Brain microvascular endothelial cell (primary cell): ENCODE measurements around the gene TMEM165.

ENCODE experiments used
- DNase-seq: peaks from one replicate; pipeline ENCODE4 v3.0.0-alpha.2; 2020
- H3K27ac ChIP-seq: fragments of 250-450 bp; sonication (Bioruptor Pico); 2 replicates; pipeline ENCODE4 v1.5.1; 2020; ENCODE audit warnings: mild to moderate bottlenecking, moderate library complexity
- H3K27me3 ChIP-seq: fragments of 250-450 bp; sonication (Bioruptor Pico); replicated peaks from 2 replicates; pipeline ENCODE4 v1.5.1; 2020; ENCODE audit warnings: mild to moderate bottlenecking
- H3K36me3 ChIP-seq: fragments of 250-450 bp; sonication (Bioruptor Pico); replicated peaks from 2 replicates; pipeline ENCODE4 v1.5.1; 2020; ENCODE audit warnings: mild to moderate bottlenecking
- H3K4me3 ChIP-seq: 2 replicates; pipeline ENCODE4 v1.5.1; 2011; ENCODE audit warnings: low read depth, mild to moderate bottlenecking, control low read depth, low read length, moderate library complexity
- in situ Hi-C: cut with HindIII; loops from 2 replicates; pipeline ENCODE4 v1.10.0; 2017; ENCODE audit warnings: low sequenced_read_pairs, low pct_ligation_motif_present
- TF ChIP-seq, protein P1 (sequence below): IDR thresholded peaks from 2 replicates; pipeline ENCODE4 v1.5.1; 2011; ENCODE audit warnings: low read depth, mild to moderate bottlenecking, moderate library complexity, low read length, control low read depth, inconsistent platforms; ENCODE audit errors: missing control alignments

Gene TMEM165

DNA sequence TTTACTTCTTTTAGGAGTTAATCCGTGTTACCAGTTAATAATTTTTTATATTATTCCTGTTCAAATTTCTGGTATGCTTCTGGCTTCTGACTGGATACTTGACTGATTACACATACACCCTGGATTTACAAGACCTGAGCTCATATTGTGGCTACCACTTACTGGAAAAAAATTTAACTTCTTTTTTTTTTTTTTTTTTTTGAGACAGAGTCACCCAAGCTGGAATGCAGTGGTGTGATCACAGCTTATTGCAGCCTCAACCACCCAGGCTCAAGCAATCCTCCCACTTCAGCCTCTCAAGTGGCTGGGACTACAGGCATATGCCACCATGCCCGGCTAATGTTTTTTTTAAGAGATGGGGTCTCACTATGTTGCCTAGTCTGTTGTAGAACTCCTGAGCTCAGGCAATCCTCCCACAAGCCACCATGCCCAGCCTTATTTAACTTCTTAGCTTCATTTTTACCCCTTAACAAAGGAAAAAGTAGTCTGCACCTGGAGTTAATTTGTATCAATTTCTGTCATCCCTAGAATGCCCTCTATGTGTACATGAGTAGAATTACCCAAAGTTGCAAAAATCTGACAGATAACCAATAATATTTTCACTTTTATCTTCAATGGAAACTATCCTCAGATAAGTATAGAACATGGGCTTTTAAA, 50.3 kb downstream of the TMEM165 start:
- Histone ChIP-seq H3K27ac (peak overlapping the region; percentile 56), H3K36me3 (peaks cover 16% of the 10 kb centered on the region), H3K4me3 (no peak overlapping the region), H3K27me3 (no peaks in the 10 kb centered on the region)
- in situ Hi-C loops, result no loop called here
- TF ChIP-seq, protein P1, sequence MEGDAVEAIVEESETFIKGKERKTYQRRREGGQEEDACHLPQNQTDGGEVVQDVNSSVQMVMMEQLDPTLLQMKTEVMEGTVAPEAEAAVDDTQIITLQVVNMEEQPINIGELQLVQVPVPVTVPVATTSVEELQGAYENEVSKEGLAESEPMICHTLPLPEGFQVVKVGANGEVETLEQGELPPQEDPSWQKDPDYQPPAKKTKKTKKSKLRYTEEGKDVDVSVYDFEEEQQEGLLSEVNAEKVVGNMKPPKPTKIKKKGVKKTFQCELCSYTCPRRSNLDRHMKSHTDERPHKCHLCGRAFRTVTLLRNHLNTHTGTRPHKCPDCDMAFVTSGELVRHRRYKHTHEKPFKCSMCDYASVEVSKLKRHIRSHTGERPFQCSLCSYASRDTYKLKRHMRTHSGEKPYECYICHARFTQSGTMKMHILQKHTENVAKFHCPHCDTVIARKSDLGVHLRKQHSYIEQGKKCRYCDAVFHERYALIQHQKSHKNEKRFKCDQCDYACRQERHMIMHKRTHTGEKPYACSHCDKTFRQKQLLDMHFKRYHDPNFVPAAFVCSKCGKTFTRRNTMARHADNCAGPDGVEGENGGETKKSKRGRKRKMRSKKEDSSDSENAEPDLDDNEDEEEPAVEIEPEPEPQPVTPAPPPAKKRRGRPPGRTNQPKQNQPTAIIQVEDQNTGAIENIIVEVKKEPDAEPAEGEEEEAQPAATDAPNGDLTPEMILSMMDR, result no peak
- DNase-seq, result peak; percentile 20

DNA sequence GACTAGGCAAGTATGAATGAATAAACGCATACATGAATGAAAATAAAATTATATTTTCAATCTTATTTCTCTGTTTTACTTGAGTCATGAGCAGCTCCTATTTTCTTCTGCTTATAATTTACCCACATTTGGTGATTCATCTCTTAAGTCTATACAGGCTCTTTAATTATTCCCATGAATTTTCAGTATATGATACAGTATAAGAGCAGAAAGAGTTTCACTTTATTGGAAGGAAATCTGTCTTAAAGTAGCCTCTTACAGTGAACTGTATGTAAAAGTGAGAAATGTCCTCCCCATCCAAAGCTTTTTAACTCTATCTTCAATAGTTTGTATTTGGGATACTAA, 50.8 kb downstream of the TMEM165 start:
- Histone ChIP-seq H3K27me3 (no peaks in the 10 kb centered on the region), H3K27ac (peak overlapping the region; percentile 56), H3K4me3 (no peak overlapping the region), H3K36me3 (peaks cover 13% of the 10 kb centered on the region)
- no peak for DNase-seq
- in situ Hi-C loops, result no loop called here
- TF ChIP-seq, protein P1, result no peak

DNA sequence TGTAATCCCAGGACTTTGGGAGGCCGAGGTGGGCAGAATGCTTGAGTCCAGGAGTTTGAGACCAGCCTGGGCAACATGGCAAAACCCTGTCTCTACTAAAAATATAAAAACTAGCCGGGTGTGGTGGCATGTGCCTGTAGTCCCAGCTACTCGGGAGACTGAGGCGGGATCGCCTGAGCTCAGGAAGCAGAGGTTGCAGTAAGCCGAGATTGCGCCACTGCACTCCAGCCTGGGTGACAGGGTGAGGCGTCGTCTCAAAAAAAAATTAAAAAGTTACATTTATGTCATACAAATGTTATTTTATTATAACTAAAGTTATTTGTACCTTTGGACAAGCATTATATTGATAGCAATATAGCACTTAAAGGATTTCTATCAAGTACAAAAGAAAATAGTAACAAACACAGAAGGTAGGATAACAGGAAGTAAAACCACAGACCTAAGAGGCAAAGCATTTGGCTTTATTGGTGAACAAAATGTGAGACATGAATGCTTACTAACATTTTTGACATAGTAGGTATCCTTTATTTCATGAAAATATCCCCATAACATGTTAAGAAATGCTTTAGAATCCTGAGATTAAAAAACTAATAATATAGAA, 51.5 kb downstream of the TMEM165 start:
- in situ Hi-C loops, result no loop called here
- TF ChIP-seq, protein P1, result no peak
- DNase-seq, result no peak
- Histone ChIP-seq H3K4me3 (no peak overlapping the region), H3K36me3 (peaks cover 15% of the 10 kb centered on the region), H3K27ac (no peak overlapping the region), H3K27me3 (no peaks in the 10 kb centered on the region)

DNA sequence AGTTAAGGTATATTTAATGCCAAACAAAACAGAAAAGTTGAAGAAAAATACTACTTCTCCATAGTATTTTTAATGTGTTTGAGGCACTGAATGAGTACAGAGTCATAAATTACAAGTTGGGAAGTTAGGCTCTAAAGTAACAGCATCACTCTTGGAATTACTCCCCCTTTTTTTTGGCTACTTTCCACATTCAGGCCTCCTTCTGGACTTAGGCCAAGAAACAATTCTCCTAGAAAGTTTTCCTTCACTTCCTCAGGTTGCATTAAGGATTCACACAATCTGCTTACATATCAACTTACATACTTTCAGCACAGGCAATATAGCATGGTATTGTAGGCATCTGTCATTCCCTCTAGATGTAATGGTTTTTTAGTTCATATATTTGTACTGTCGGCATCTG, 52.1 kb downstream of the TMEM165 start:
- in situ Hi-C loops, result no loop called here
- Histone ChIP-seq H3K4me3 (no peak overlapping the region), H3K27me3 (no peaks in the 10 kb centered on the region), H3K27ac (no peak overlapping the region), H3K36me3 (peaks cover 17% of the 10 kb centered on the region)
- TF ChIP-seq, protein P1, result no peak
- no peak for DNase-seq

DNA sequence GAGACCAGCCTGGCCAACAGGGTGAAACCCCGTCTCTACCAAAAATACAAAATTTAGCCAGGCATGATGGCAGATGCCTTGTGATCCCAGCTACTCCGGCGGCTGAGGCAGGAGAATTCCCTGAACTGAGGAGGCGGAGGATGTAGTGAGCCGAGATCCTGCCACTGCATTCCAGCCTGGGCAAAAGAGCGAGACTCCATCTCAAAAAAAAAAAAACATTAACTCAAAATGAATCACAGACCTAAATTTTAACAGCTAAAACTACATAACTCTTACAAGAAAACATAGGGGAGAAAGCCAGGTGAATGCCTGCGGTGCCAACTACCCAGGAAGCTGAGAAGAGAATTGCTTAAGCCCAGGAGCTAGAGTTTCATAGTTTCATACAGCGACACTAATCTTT, 54.8 kb downstream of the TMEM165 start:
- no peak for DNase-seq
- in situ Hi-C loops, result no loop called here
- Histone ChIP-seq H3K4me3 (no peak overlapping the region), H3K27me3 (no peaks in the 10 kb centered on the region), H3K27ac (no peak overlapping the region), H3K36me3 (peaks cover 15% of the 10 kb centered on the region)
- TF ChIP-seq, protein P1, result no peak

DNA sequence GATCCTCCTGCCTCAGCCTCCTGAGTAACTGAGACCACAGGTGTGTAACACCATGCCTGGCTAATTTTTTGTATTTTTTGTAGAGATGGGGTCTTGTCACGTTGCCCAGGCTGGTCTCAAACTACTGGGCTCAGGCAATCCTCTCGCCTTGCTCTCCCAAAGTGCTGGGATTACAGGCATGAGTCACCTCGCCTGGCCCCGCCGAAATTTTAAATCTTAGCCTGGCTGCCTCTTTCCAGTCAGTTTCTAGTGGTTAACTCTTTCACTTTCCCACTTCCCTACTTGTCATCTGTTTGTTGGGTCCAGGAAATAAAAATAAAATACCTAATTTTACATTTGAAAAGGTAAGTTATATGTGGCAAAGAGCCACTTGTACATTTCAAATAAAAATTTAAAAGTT, 62.4 kb downstream of the TMEM165 start:
- DNase-seq, result peak; percentile 54
- H3K4me3 ChIP-seq, result no peak overlapping the region
- no peak overlapping the region for H3K27ac ChIP-seq
- H3K27me3 ChIP-seq, result no peaks in the 10 kb centered on the region
- TF ChIP-seq, protein P1, result no peak
- in situ Hi-C loops, result no loop called here
- H3K36me3 ChIP-seq, result no peaks in the 10 kb centered on the region
